ENCODE data around the gene ZPR1. TPM values are rescaled to one million over a fixed set of nuclear protein-coding genes. Genes with fewer than 3 reads are reported as not detected.

ZPR1 gene
- total RNA-seq, 4 donors from 2014 or later = 21.7 to 33.8 (median 26.1) TPM

DNA sequence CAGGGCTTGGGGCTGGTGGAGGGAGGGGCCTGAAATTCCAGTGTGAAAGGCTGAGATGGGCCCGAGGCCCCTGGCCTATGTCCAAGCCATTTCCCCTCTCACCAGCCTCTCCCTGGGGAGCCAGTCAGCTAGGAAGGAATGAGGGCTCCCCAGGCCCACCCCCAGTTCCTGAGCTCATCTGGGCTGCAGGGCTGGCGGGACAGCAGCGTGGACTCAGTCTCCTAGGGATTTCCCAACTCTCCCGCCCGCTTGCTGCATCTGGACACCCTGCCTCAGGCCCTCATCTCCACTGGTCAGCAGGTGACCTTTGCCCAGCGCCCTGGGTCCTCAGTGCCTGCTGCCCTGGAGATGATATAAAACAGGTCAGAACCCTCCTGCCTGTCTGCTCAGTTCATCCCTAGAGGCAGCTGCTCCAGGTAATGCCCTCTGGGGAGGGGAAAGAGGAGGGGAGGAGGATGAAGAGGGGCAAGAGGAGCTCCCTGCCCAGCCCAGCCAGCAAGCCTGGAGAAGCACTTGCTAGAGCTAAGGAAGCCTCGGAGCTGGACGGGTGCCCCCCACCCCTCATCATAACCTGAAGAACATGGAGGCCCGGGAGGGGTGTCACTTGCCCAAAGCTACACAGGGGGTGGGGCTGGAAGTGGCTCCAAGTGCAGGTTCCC lies 41.8 kb upstream of the ZPR1 start, which contains the start of gene APOC3:
Gene APOC3 (plus strand): TSS at position 383 of the 659 bp plus-strand sequence. CDS start 676 bp downstream, outside the sequence.
- no peak within 1 kb of the TSS for H3K4me3 ChIP-seq (ENCODE audit: low read depth, poor library complexity, severe bottlenecking)
- no peak for DNase-seq (ENCODE audit: low spot score in 2 of 2)
- intact Hi-C loops (cut with DNase I; ENCODE audit: low total_unique reads) = no loop called here
- 68 to 70% methylated on average over 9 of the region's 9 CpGs for WGBS, 2 donors
- TF ChIP-seq POLR2A (IDR thresholded peaks at IDR 0.05) = no peak
- TF ChIP-seq, protein P1, sequence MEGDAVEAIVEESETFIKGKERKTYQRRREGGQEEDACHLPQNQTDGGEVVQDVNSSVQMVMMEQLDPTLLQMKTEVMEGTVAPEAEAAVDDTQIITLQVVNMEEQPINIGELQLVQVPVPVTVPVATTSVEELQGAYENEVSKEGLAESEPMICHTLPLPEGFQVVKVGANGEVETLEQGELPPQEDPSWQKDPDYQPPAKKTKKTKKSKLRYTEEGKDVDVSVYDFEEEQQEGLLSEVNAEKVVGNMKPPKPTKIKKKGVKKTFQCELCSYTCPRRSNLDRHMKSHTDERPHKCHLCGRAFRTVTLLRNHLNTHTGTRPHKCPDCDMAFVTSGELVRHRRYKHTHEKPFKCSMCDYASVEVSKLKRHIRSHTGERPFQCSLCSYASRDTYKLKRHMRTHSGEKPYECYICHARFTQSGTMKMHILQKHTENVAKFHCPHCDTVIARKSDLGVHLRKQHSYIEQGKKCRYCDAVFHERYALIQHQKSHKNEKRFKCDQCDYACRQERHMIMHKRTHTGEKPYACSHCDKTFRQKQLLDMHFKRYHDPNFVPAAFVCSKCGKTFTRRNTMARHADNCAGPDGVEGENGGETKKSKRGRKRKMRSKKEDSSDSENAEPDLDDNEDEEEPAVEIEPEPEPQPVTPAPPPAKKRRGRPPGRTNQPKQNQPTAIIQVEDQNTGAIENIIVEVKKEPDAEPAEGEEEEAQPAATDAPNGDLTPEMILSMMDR (IDR thresholded peaks at IDR 0.05) = no peak

DNA sequence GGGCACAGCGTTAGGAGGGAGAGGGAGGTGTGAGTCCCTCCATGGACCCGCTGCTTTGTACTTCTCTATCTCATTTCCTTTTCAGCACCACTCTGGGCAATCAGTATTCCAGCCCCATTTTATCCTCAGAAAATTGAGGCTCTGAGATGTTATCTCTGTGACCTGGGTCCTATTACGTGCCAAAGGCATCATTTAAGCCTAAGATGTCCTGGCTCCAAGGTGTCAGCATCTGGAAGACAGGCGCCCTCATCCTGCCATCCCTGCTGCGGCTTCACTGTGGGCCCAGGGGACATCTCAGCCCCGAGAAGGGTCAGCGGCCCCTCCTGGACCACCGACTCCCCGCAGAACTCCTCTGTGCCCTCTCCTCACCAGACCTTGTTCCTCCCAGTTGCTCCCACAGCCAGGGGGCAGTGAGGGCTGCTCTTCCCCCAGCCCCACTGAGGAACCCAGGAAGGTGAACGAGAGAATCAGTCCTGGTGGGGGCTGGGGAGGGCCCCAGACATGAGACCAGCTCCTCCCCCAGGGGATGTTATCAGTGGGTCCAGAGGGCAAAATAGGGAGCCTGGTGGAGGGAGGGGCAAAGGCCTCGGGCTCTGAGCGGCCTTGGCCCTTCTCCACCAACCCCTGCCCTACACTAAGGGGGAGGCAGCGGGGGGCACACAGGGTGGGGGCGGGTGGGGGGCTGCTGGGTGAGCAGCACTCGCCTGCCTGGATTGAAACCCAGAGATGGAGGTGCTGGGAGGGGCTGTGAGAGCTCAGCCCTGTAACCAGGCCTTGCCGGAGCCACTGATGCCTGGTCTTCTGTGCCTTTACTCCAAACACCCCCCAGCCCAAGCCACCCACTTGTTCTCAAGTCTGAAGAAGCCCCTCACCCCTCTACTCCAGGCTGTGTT lies 41.1 kb upstream of the ZPR1 start:
- WGBS, 2 donors = 73 to 75% methylated on average over 8 to 16 of the region's 16 CpGs
- TF ChIP-seq POLR2A (IDR thresholded peaks at IDR 0.05) = no peak
- TF ChIP-seq, protein P1 (IDR thresholded peaks at IDR 0.05) = no peak
- H3K4me3 ChIP-seq (ENCODE audit: low read depth, poor library complexity, severe bottlenecking) = no peak overlapping the region
- intact Hi-C loops (cut with DNase I; ENCODE audit: low total_unique reads) = no loop called here
- DNase-seq (ENCODE audit: low spot score in 2 of 2) = no peak

DNA sequence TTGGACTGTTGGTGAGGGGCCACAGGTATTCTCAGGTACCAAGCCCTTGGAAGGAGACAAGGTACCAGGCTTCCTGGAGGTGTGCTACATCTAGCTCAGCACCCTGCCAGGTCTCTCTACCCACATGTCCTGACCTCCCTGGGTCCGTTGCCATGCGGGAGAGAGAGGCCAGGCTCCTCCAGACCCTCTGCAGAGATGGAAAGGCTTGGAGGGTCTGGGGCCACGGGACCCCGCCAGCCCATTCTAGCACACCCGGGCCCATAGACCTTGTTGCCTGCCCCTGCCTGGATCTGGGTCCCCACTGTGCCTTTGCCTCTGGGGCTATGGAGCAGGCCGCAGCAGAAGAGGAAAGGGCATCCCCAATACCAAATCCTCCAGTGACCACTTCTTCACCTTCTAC lies 39.6 kb upstream of the ZPR1 start:
- 86 to 97% methylated on average over 1 to 6 of the region's 6 CpGs for WGBS, 2 donors
- no peak for DNase-seq (ENCODE audit: low spot score in 2 of 2)
- intact Hi-C loops (cut with DNase I; ENCODE audit: low total_unique reads) = no loop called here
- TF ChIP-seq, protein P1 (IDR thresholded peaks at IDR 0.05) = no peak
- no peak for TF ChIP-seq POLR2A (IDR thresholded peaks at IDR 0.05)
- H3K4me3 ChIP-seq (ENCODE audit: low read depth, poor library complexity, severe bottlenecking) = no peak overlapping the region

DNA sequence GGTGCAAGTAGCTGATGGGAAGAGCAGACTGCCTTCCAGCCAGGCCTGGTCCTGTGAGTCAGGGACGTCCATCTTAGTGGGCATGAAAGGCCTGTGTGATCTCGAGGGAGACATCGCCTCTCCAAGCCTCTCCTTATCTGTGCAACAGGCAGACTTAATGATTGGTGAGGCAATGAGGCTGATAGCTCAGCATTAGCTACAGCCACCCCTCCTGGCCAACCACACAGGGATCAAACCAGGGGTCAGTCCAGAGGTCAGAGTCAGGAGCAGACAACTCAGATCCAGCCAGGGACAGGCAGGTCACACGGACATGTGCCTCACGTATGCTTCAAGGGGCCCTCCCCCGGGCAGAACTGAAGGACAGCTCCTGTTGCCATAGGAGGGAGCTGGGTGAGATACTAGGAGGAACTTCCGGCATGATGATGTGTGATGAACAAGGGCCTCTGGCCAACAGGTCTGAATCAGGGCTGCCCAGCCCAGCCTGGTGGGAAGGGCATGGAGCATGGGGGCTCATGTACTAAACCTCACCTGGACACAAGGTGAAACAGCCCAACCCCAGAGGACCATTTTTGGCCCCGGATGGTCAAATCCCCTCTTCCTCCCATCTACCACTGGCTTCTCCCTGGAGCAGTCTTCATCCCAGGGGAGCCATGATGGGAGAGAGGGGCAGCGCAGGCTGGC lies 39.1 kb upstream of the ZPR1 start:
- WGBS, 2 donors = 73% methylated on average over 8 to 9 of the region's 9 CpGs
- no peak for DNase-seq (ENCODE audit: low spot score in 2 of 2)
- TF ChIP-seq, protein P1 (IDR thresholded peaks at IDR 0.05) = no peak
- no peak for TF ChIP-seq POLR2A (IDR thresholded peaks at IDR 0.05)
- intact Hi-C loops (cut with DNase I; ENCODE audit: low total_unique reads) = no loop called here
- H3K4me3 ChIP-seq (ENCODE audit: low read depth, poor library complexity, severe bottlenecking) = no peak overlapping the region

DNA sequence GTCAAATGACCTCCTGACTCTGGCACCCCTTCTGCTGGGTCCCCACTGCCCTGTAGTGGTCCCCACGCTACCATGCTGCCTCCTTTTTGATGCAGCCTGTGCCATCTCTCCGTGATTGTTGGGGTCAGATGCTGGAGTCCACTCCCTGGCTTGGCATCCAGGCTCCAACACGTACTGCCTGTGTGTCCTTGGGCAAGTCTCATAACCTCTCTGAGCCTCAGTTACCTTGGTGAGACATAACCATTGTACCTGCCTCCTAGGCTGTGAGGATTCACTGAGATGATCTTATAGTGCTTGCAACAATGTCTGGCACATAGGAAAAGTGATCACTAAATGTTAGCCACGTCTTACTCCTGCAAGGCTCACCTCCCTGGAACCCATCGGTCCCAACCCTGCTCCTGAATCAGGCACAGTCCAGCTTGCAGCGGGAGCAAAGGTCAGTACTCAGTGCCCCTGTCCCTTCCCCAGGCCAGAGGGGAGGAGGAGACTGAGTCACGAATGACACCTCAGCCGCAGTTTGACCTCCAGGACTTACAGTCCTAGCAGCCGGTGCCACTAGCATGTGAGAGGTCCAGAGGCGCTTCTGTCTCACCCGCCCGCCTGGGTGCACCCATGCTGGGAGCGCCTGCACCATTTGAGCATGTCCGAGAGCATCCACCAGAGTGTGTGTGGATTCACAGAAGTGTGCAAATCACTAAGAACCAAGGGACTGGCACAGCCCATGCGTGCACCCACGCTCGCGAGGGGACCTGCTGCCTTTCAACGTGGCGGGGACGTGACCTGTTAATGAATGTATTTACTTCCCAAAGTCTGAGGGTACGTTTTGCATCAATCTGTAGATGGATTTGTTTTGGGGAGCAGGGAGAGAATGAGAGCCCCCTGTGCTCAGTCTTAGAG lies 38.3 kb upstream of the ZPR1 start:
- WGBS, 2 donors = 79 to 89% methylated on average over 16 to 20 of the region's 22 CpGs
- no peak overlapping the region for H3K4me3 ChIP-seq (ENCODE audit: low read depth, poor library complexity, severe bottlenecking)
- intact Hi-C loops (cut with DNase I; ENCODE audit: low total_unique reads) = no loop called here
- no peak for TF ChIP-seq POLR2A (IDR thresholded peaks at IDR 0.05)
- TF ChIP-seq, protein P1 (IDR thresholded peaks at IDR 0.05) = no peak
- DNase-seq (ENCODE audit: low spot score in 2 of 2) = no peak
